SH-SY5Y (cell line): Measurements from ENCODE around the gene SPSB1.

ENCODE experiments used
- GATA2 ChIP-seq: IDR thresholded peaks from 2 replicates; pipeline ENCODE4 v1.6.1; 2011; ENCODE audit warnings: mild to moderate bottlenecking, low read depth, low read length
- GATA3 ChIP-seq: IDR thresholded peaks from 2 replicates; pipeline ENCODE4 v1.6.1; 2011; ENCODE audit warnings: low read depth, mild to moderate bottlenecking, low read length, moderate library complexity

DNA sequence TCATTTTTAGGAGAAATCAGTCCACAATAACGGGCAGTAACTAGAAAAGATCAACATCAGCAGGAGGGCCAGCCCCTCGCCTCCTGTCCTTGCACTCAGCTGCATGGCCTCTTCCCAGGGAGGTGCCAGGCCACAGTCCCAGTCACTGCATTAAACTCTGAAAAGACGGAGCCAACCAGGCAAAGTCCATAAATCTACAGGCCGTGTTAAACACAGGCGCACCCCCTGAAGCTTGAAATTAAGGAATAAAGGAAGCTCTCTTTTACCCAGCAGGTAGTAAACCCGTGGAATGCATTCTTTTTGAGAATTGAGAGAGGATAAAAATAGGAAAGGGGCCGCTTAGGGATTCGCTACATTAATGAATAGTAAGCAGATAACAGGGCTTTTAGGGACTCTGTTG, 39.7 kb upstream of the SPSB1 start:
- TF ChIP-seq GATA2 (no peak), GATA3 (no peak)
